ENCODE results near the gene KIAA1755. TPM values are rescaled to one million over a fixed set of nuclear protein-coding genes. Genes with fewer than 3 reads are reported as not detected.
A peak's percentile ranks its signal among the peaks of the same experiment; 100 is the strongest.

Gene KIAA1755
- total RNA-seq, 2 donors from 2014 or later: not detected

GRCh38 chr20:38210741-38211140, 49.8 kb downstream of the KIAA1755 start:
- no peaks in the 10 kb centered on the region for H3K36me3 Mint-ChIP-seq
- ATAC-seq (no peak), DNase-seq (ENCODE audit: low spot score) (peak; percentile 6)
- no peak overlapping the region for H3K4me3 Mint-ChIP-seq
- no peaks in the 10 kb centered on the region for H3K4me1 Mint-ChIP-seq (ENCODE audit: low read depth in 2 of 2)
- no peak overlapping the region for H3K27ac Mint-ChIP-seq
- H3K27me3 Mint-ChIP-seq: peaks cover 0 to 17% of the 10 kb centered on the region in 2 donors
- no peaks in the 10 kb centered on the region for H3K9me3 Mint-ChIP-seq

- DNase-seq (ENCODE audit: low spot score): peak; percentile 8
- H3K27me3 Mint-ChIP-seq: peaks cover 7 to 17% of the 10 kb centered on the region in 2 donors
Observed at GRCh38 chr20:38209736-38210405, 50.7 kb downstream of the KIAA1755 start.

GRCh38 chr20:38209054-38209675, 51.4 kb downstream of the KIAA1755 start:
- DNase-seq (ENCODE audit: low spot score): peak; percentile 37
- Mint-ChIP-seq H3K4me3 (no peak overlapping the region), H3K27me3 (peaks cover 12 to 18% of the 10 kb centered on the region in 2 donors), H3K4me1 (ENCODE audit: low read depth in 2 of 2) (no peaks in the 10 kb centered on the region), H3K27ac (no peak overlapping the region), H3K9me3 (no peaks in the 10 kb centered on the region), H3K36me3 (no peaks in the 10 kb centered on the region)
- ATAC-seq: no peak

More at GRCh38 chr20:38209736-38210405, 50.7 kb downstream of the KIAA1755 start:
- H3K9me3 Mint-ChIP-seq: no peaks in the 10 kb centered on the region
- H3K36me3 Mint-ChIP-seq: no peaks in the 10 kb centered on the region
- H3K4me1 Mint-ChIP-seq (ENCODE audit: low read depth in 2 of 2): no peaks in the 10 kb centered on the region
- ATAC-seq: no peak
- no peak overlapping the region for H3K4me3 Mint-ChIP-seq
- no peak overlapping the region for H3K27ac Mint-ChIP-seq

- no peaks in the 10 kb centered on the region for H3K4me1 Mint-ChIP-seq (ENCODE audit: low read depth in 2 of 2)
- no peak for ATAC-seq
- peaks cover 12 to 18% of the 10 kb centered on the region in 2 donors for H3K27me3 Mint-ChIP-seq
- no peak overlapping the region for H3K4me3 Mint-ChIP-seq
- DNase-seq (ENCODE audit: low spot score): peak; percentile 23
- no peaks in the 10 kb centered on the region for H3K9me3 Mint-ChIP-seq
- H3K36me3 Mint-ChIP-seq: no peaks in the 10 kb centered on the region
- H3K27ac Mint-ChIP-seq: no peak overlapping the region
Observed at GRCh38 chr20:38208523-38208922, 52.0 kb downstream of the KIAA1755 start.

- Mint-ChIP-seq H3K36me3 (no peaks in the 10 kb centered on the region), H3K27me3 (peaks cover 12 to 18% of the 10 kb centered on the region in 2 donors), H3K27ac (no peak overlapping the region), H3K4me3 (no peak overlapping the region), H3K9me3 (no peaks in the 10 kb centered on the region), H3K4me1 (ENCODE audit: low read depth in 2 of 2) (no peaks in the 10 kb centered on the region)
- no peak for DNase-seq (ENCODE audit: low spot score)
- ATAC-seq: no peak
Observed at GRCh38 chr20:38208088-38208487, 52.4 kb downstream of the KIAA1755 start.

GRCh38 chr20:38207621-38208020, 52.9 kb downstream of the KIAA1755 start:
- no peaks in the 10 kb centered on the region for H3K36me3 Mint-ChIP-seq
- no peaks in the 10 kb centered on the region for H3K9me3 Mint-ChIP-seq
- peaks cover 12 to 18% of the 10 kb centered on the region in 2 donors for H3K27me3 Mint-ChIP-seq
- no peak overlapping the region for H3K27ac Mint-ChIP-seq
- no peak overlapping the region for H3K4me3 Mint-ChIP-seq
- no peak for ATAC-seq
- H3K4me1 Mint-ChIP-seq (ENCODE audit: low read depth in 2 of 2): no peaks in the 10 kb centered on the region
- no peak for DNase-seq (ENCODE audit: low spot score)

- ATAC-seq (no peak), DNase-seq (ENCODE audit: low spot score) (peak; percentile 12)
- Mint-ChIP-seq H3K4me1 (ENCODE audit: low read depth in 2 of 2) (no peaks in the 10 kb centered on the region), H3K27ac (no peak overlapping the region), H3K36me3 (no peaks in the 10 kb centered on the region), H3K4me3 (no peak overlapping the region), H3K27me3 (peaks cover 18 to 21% of the 10 kb centered on the region in 2 donors), H3K9me3 (no peaks in the 10 kb centered on the region)
Observed at GRCh38 chr20:38205001-38205400, 55.5 kb downstream of the KIAA1755 start.

- Mint-ChIP-seq H3K27ac (no peak overlapping the region), H3K4me1 (ENCODE audit: low read depth in 2 of 2) (no peaks in the 10 kb centered on the region), H3K36me3 (no peaks in the 10 kb centered on the region), H3K9me3 (no peaks in the 10 kb centered on the region), H3K27me3 (peaks cover 18 to 21% of the 10 kb centered on the region in 2 donors), H3K4me3 (no peak overlapping the region)
- DNase-seq (ENCODE audit: low spot score): no peak
- ATAC-seq: no peak
Observed at GRCh38 chr20:38203981-38204357, 56.6 kb downstream of the KIAA1755 start.

- H3K36me3 Mint-ChIP-seq: no peaks in the 10 kb centered on the region
- no peak overlapping the region for H3K27ac Mint-ChIP-seq
- ATAC-seq (no peak), DNase-seq (ENCODE audit: low spot score) (peak; percentile 10)
- no peaks in the 10 kb centered on the region for H3K4me1 Mint-ChIP-seq (ENCODE audit: low read depth in 2 of 2)
- H3K27me3 Mint-ChIP-seq: peaks cover 15 to 21% of the 10 kb centered on the region in 2 donors
- H3K9me3 Mint-ChIP-seq: no peaks in the 10 kb centered on the region
- H3K4me3 Mint-ChIP-seq: no peak overlapping the region
Observed at GRCh38 chr20:38203337-38203980, 57.1 kb downstream of the KIAA1755 start.

- ATAC-seq (no peak), DNase-seq (ENCODE audit: low spot score) (peak; percentile 44)
- Mint-ChIP-seq H3K4me3 (no peak overlapping the region), H3K4me1 (ENCODE audit: low read depth in 2 of 2) (no peaks in the 10 kb centered on the region), H3K36me3 (no peaks in the 10 kb centered on the region), H3K27ac (no peak overlapping the region), H3K9me3 (no peaks in the 10 kb centered on the region), H3K27me3 (peaks cover 12 to 21% of the 10 kb centered on the region in 2 donors)
Observed at GRCh38 chr20:38202982-38203293, 57.6 kb downstream of the KIAA1755 start.

- H3K4me3 Mint-ChIP-seq: no peak overlapping the region
- H3K36me3 Mint-ChIP-seq: no peaks in the 10 kb centered on the region
- peak; percentile 34 for DNase-seq (ENCODE audit: low spot score)
- no peaks in the 10 kb centered on the region for H3K4me1 Mint-ChIP-seq (ENCODE audit: low read depth in 2 of 2)
- ATAC-seq: no peak
- H3K9me3 Mint-ChIP-seq: no peaks in the 10 kb centered on the region
- H3K27ac Mint-ChIP-seq: no peak overlapping the region
- peaks cover 12 to 24% of the 10 kb centered on the region in 2 donors for H3K27me3 Mint-ChIP-seq
Observed at GRCh38 chr20:38202153-38202981, 58.2 kb downstream of the KIAA1755 start.

- peaks cover 3 to 30% of the 10 kb centered on the region in 2 donors for H3K27me3 Mint-ChIP-seq
- H3K4me1 Mint-ChIP-seq (ENCODE audit: low read depth in 2 of 2): no peaks in the 10 kb centered on the region
- H3K27ac Mint-ChIP-seq: no peak overlapping the region
- DNase-seq (ENCODE audit: low spot score) (no peak), ATAC-seq (peak in 1 of 2 donors; percentile 28)
- no peaks in the 10 kb centered on the region for H3K36me3 Mint-ChIP-seq
- H3K9me3 Mint-ChIP-seq: no peaks in the 10 kb centered on the region
- H3K4me3 Mint-ChIP-seq: no peak overlapping the region
Observed at GRCh38 chr20:38201356-38201755, 59.2 kb downstream of the KIAA1755 start.

- Mint-ChIP-seq H3K36me3 (no peaks in the 10 kb centered on the region), H3K27me3 (peaks cover 3 to 30% of the 10 kb centered on the region in 2 donors), H3K27ac (no peak overlapping the region), H3K4me1 (ENCODE audit: low read depth in 2 of 2) (no peaks in the 10 kb centered on the region), H3K4me3 (no peak overlapping the region), H3K9me3 (no peaks in the 10 kb centered on the region)
- DNase-seq (ENCODE audit: low spot score): peak; percentile 23
- no peak for ATAC-seq
Observed at GRCh38 chr20:38200646-38201045, 59.9 kb downstream of the KIAA1755 start.

All from natural killer cell treated with Interleukin-12 subunit alpha and Interleukin-12 subunit beta and Interleukin-15 and Interleukin-18, amount 100 ng/mL, for 72 hours (primary cell).